Ishikawa (cell line): ENCODE data around the gene RIMBP2.

ENCODE experiments used
- CEBPB ChIP-seq: IDR thresholded peaks from 2 replicates; pipeline ENCODE4 v1.6.1; 2012
- CREB1 ChIP-seq: IDR thresholded peaks from 2 replicates; pipeline ENCODE4 v1.6.1; 2012; ENCODE audit warnings: low read depth
- EGR1 ChIP-seq: IDR thresholded peaks from 2 replicates; pipeline ENCODE4 v1.6.1; 2012
- EP300 ChIP-seq: IDR thresholded peaks from 2 replicates; pipeline ENCODE4 v1.6.1; 2012; ENCODE audit warnings: borderline replicate concordance
- FOXM1 ChIP-seq: IDR thresholded peaks from 2 replicates; pipeline ENCODE4 v1.6.1; 2012; ENCODE audit warnings: low read depth, borderline replicate concordance
- NFIC ChIP-seq: IDR thresholded peaks from 2 replicates; pipeline ENCODE4 v1.6.1; 2012
- RAD21 ChIP-seq: IDR thresholded peaks from 2 replicates; pipeline ENCODE4 v1.6.1; 2012; ENCODE audit warnings: low read depth
- TAF1 ChIP-seq: IDR thresholded peaks from 2 replicates; pipeline ENCODE4 v1.6.1; 2012; ENCODE audit warnings: low read depth, mild to moderate bottlenecking
- TCF12 ChIP-seq: IDR thresholded peaks from 2 replicates; pipeline ENCODE4 v1.6.1; 2012; ENCODE audit warnings: low read depth
- TEAD4 ChIP-seq: IDR thresholded peaks from 2 replicates; pipeline ENCODE4 v1.6.1; 2012
- YY1 ChIP-seq: IDR thresholded peaks from 2 replicates; pipeline ENCODE4 v1.6.1; 2012; ENCODE audit warnings: low read depth
- ZBTB7A ChIP-seq: IDR thresholded peaks from 2 replicates; pipeline ENCODE4 v1.6.1; 2012; ENCODE audit warnings: low read depth
- TF ChIP-seq, protein P1 (sequence below): IDR thresholded peaks from 2 replicates; pipeline ENCODE4 v1.6.1; 2012
- TF ChIP-seq, protein P2 (sequence below): IDR thresholded peaks from 2 replicates; pipeline ENCODE4 v1.6.1; 2012; ENCODE audit warnings: low read depth, mild to moderate bottlenecking
- TF ChIP-seq, protein P3 (sequence below): IDR thresholded peaks from 2 replicates; pipeline ENCODE4 v1.6.1; 2012

Gene RIMBP2

DNA sequence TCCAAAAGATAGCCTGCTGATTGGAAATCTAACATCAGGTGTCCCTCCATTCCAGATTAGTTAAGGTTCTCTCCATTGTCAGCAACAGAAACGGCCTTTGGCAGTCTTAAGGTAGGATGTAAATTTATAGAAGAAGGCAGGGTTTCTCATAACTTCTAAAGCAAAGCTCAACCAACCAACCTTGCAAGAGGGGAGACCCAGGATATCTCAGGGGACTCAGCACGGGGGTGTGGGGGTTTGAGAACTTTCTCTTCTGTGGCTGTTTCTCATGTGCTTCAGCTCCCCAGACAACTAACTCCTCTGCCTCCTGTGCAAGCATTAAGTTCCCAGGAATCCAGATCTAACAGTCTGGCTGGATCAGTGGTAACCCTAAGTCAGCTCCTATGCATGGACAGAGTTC lies 148.1 kb downstream of the RIMBP2 start:
- TF ChIP-seq RAD21 (no peak), YY1 (no peak), TAF1 (no peak), ZBTB7A (no peak), EGR1 (no peak), CEBPB (no peak), TCF12 (no peak), FOXM1 (no peak), TEAD4 (no peak)
- TF ChIP-seq, protein P1, sequence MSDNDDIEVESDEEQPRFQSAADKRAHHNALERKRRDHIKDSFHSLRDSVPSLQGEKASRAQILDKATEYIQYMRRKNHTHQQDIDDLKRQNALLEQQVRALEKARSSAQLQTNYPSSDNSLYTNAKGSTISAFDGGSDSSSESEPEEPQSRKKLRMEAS, result no peak
- TF ChIP-seq, protein P2, sequence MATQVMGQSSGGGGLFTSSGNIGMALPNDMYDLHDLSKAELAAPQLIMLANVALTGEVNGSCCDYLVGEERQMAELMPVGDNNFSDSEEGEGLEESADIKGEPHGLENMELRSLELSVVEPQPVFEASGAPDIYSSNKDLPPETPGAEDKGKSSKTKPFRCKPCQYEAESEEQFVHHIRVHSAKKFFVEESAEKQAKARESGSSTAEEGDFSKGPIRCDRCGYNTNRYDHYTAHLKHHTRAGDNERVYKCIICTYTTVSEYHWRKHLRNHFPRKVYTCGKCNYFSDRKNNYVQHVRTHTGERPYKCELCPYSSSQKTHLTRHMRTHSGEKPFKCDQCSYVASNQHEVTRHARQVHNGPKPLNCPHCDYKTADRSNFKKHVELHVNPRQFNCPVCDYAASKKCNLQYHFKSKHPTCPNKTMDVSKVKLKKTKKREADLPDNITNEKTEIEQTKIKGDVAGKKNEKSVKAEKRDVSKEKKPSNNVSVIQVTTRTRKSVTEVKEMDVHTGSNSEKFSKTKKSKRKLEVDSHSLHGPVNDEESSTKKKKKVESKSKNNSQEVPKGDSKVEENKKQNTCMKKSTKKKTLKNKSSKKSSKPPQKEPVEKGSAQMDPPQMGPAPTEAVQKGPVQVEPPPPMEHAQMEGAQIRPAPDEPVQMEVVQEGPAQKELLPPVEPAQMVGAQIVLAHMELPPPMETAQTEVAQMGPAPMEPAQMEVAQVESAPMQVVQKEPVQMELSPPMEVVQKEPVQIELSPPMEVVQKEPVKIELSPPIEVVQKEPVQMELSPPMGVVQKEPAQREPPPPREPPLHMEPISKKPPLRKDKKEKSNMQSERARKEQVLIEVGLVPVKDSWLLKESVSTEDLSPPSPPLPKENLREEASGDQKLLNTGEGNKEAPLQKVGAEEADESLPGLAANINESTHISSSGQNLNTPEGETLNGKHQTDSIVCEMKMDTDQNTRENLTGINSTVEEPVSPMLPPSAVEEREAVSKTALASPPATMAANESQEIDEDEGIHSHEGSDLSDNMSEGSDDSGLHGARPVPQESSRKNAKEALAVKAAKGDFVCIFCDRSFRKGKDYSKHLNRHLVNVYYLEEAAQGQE, result no peak
- TF ChIP-seq, protein P3, sequence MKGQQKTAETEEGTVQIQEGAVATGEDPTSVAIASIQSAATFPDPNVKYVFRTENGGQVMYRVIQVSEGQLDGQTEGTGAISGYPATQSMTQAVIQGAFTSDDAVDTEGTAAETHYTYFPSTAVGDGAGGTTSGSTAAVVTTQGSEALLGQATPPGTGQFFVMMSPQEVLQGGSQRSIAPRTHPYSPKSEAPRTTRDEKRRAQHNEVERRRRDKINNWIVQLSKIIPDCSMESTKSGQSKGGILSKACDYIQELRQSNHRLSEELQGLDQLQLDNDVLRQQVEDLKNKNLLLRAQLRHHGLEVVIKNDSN, result no peak

DNA sequence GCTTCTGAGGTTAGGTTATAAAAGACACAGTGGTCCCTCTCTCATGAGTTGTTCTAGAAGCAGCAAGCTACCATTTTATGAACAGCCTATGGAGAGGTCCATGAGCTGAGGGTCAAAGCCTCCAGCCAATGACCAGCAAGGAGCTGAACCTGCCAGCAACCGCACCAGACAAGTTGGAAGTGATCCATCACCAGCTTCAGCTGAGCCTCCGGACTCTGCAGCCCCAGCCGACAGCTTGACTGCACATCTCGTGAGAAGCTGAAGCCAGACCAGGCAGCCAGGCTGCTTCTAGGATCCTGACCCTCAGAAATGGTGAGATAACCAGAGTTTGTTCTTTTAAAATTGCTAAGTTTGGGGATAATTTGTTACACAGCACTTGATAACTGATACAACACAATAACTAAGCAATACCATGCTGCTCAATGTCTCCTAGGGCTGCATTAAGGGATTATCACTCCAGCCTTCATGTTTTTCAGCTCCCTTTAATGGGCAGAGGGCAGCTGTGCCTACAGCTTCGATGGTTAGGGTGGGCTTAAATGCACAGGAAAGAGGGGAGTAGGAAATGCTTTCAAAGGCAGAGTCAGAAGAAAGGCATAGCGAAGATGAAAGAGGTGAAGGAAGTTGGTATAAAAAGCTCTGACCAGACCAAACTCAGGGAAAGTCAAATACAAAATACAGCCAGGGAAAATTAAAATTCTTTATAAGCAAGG lies 149.5 kb downstream of the RIMBP2 start:
- TF ChIP-seq CEBPB, result no peak
- no peak for TF ChIP-seq TAF1
- no peak for TF ChIP-seq CREB1
- no peak for TF ChIP-seq NFIC

DNA sequence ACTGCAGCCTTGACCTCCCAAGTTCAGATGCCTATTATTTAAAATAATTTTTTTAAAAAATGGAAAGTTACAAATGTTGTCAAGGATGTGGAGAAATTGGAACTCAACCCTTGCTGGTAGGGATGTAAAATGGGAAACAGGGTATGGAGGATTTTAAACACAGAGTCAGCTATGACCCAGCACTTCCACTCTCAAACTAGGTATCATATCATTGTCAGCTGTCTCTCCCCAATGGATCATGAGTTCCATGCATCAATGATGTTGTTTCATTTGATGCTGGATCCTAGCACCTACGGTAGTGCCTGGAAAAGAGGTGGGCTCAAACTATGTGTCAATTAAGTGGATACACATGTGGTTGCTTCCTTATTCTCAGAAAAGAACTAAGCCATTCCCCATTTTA lies 150.9 kb downstream of the RIMBP2 start:
- TF ChIP-seq NFIC (no peak), TCF12 (no peak), FOXM1 (no peak), YY1 (no peak), RAD21 (no peak), CREB1 (no peak), TAF1 (no peak), EP300 (no peak), ZBTB7A (no peak), TEAD4 (no peak), EGR1 (no peak), CEBPB (no peak)
- TF ChIP-seq, protein P3, result no peak
- TF ChIP-seq, protein P2, result no peak
- TF ChIP-seq, protein P1, result no peak

DNA sequence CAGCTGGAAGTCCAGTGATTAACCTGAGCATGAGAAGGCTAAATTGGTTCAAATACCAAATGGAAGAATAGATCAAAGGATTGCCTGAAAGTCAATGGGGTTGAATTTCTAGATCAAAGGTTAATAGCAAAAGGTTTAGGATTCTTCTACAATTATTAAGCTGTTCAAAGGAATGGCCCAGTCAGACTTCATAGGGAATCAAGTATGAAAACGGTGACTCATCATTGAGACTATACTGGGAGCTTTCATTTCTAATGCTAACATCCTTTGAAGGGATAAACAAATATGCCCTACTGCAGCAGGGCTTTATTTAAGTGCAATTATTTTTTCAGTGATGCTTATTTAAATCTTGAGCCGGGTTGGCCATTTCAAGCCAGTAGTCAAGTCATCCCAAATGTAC lies 152.8 kb downstream of the RIMBP2 start:
- TF ChIP-seq, protein P3, result no peak
- TF ChIP-seq ZBTB7A (no peak), RAD21 (no peak), FOXM1 (no peak), TAF1 (no peak), NFIC (no peak), TCF12 (no peak), EP300 (no peak), EGR1 (no peak), CREB1 (no peak), YY1 (no peak), TEAD4 (no peak), CEBPB (no peak)
- TF ChIP-seq, protein P1, result no peak
- TF ChIP-seq, protein P2, result no peak
